GM19240 (cell line): ENCODE data around the gene RASL11B.

Source experiments
- DNase-seq: peaks from one replicate; pipeline ENCODE4 v3.0.0; 2011; ENCODE audit warnings: low spot score; ENCODE audit not compliant: insufficient read length

The RASL11B gene

DNA sequence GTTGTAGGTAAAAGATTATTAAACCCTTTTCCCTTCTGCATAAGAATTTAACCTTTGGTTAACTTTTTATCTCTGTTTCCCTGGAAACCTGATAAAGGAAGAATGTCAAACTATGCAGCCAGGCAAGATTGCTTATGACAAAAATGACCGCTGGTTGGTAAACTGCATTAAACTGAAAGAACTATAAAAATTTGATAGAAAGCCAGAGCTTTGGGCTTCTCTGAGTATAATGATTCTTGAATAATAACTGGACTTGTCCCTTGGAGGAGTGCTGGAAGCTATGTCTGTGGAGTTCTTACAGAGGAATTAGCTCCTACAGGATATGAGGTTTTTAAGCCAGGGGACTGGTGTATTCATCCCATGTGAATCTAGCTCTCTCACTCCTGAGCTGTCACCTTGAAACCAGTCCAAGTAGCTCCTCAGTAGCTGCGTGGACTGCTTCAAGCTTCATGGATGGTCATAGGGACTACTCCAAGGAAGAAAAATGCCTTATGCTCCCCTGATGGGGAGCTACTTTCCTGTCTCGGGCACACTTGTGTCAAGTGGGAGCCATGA, 52.0 kb downstream of the RASL11B start:
- DNase-seq: no peak

DNA sequence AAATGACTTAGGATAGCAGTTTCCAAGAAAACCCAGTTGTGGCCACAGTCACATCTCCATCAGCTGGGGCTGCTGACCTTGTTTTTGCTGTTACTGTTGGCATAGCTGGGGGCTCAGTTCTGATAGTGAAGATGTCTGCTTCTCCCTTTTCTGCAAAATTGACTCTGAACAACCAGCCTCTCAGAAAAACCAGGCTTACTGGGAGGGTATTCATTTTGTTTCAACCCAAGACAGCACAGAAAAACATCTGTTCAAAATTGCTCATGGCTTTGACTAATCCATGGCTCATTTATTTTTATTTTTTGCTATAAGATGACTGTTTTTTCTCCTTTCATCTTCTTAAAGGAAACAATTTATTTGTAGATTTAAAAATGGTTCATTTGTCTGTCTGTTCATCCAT, 53.1 kb downstream of the RASL11B start:
- no peak for DNase-seq

- no peak for DNase-seq
Measured at GRCh38 chr4:52915730-52916300, 53.7 kb downstream of the RASL11B start.
